Calu3 (cell line): ENCODE measurements around the gene DTNB. TPM values are rescaled to one million over a fixed set of nuclear protein-coding genes. Genes with fewer than 3 reads are reported as not detected.

ENCODE experiments used
- BruUV-seq: library from RNA; stranded (reverse); fragments of 400-500 nt; replicated peaks from 2 replicates; lab custom pipeline; 2021; lab: Mats Ljungman, UMichigan
- CTCF ChIA-PET: fragments of 300-600 bp; sonication (Branson Sonifier 250); formaldehyde crosslinking; loops from one replicate; lab custom pipeline; 2022; ENCODE audit warnings: antibody characterized with exemption; lab: Charles Lee
- DNase-seq: peaks from one replicate; pipeline ENCODE4 v3.0.0; 2022
- H3K27ac Mint-ChIP-seq: one replicate; pipeline ENCODE4 v1.8.0; 2022; ENCODE audit warnings: mixed read lengths; ENCODE audit not compliant: unreplicated experiment
- H3K27me3 Mint-ChIP-seq: one replicate; pipeline ENCODE4 v1.8.0; 2022; ENCODE audit warnings: mixed read lengths; ENCODE audit not compliant: unreplicated experiment
- H3K36me3 Mint-ChIP-seq: one replicate; pipeline ENCODE4 v1.8.0; 2022; ENCODE audit warnings: mild to moderate bottlenecking, moderate library complexity, mixed read lengths; ENCODE audit not compliant: insufficient read depth, unreplicated experiment
- H3K4me1 Mint-ChIP-seq: one replicate; pipeline ENCODE4 v1.8.0; 2022; ENCODE audit warnings: mild to moderate bottlenecking, low read depth, mixed read lengths; ENCODE audit not compliant: unreplicated experiment
- H3K4me3 Mint-ChIP-seq: one replicate; pipeline ENCODE4 v1.8.0; 2022; ENCODE audit warnings: mild to moderate bottlenecking, low read depth, moderate library complexity, mixed read lengths; ENCODE audit not compliant: unreplicated experiment
- H3K9me3 Mint-ChIP-seq: one replicate; pipeline ENCODE4 v1.8.0; 2022; ENCODE audit warnings: low read depth, mixed read lengths; ENCODE audit not compliant: unreplicated experiment
- CTCF ChIP-seq: fragments of 200-600 bp; IDR thresholded peaks from one replicate; pipeline ENCODE4 v1.8.0; 2022; ENCODE audit warnings: antibody characterized with exemption; ENCODE audit not compliant: unreplicated experiment
- intact Hi-C: fragments of 100-400 bp; cut with micrococcal nuclease; formaldehyde crosslinking; loops from one replicate; pipeline ENCODE4 v1.10.0; 2022; ENCODE audit not compliant: unreplicated experiment
- total RNA-seq: library from RNA; stranded (reverse); gene quantifications from 2 replicates; pipeline ENCODE4 v1.2.3, GENCODE V29; 2022

DTNB gene
- total RNA-seq, 1 experiment from 2014 or later = 27.3 TPM

GRCh38 chr2:25505622-25506021 is 167.8 kb downstream of the DTNB start:
- no peak for DNase-seq
- no peak overlapping the region for H3K27ac Mint-ChIP-seq
- no peak for TF ChIP-seq CTCF
- H3K9me3 Mint-ChIP-seq = no peaks in the 10 kb centered on the region
- H3K36me3 Mint-ChIP-seq = no peaks in the 10 kb centered on the region
- no TSS peak for BruUV-seq
- no peaks in the 10 kb centered on the region for H3K27me3 Mint-ChIP-seq
- CTCF ChIA-PET = no interaction called here
- intact Hi-C loops = no loop called here
- H3K4me1 Mint-ChIP-seq = no peaks in the 10 kb centered on the region
- H3K4me3 Mint-ChIP-seq = no peak overlapping the region

- Mint-ChIP-seq H3K4me3 (no peak overlapping the region), H3K9me3 (no peaks in the 10 kb centered on the region), H3K36me3 (no peaks in the 10 kb centered on the region), H3K4me1 (no peaks in the 10 kb centered on the region), H3K27ac (no peak overlapping the region), H3K27me3 (no peaks in the 10 kb centered on the region)
- intact Hi-C loops = no loop called here
- DNase-seq = no peak
- TF ChIP-seq CTCF = no peak
- no TSS peak for BruUV-seq
- CTCF ChIA-PET = no interaction called here
These were observed 168.2 kb downstream of the DTNB start for GRCh38 chr2:25505182-25505581.

- H3K4me1 Mint-ChIP-seq = no peaks in the 10 kb centered on the region
- no peak for TF ChIP-seq CTCF
These were observed 169.1 kb downstream of the DTNB start for GRCh38 chr2:25504266-25504665.

GRCh38 chr2:25499157-25499556 is 174.2 kb downstream of the DTNB start:
- no peak overlapping the region for H3K4me3 Mint-ChIP-seq
- intact Hi-C loops = no loop called here
- H3K9me3 Mint-ChIP-seq = no peaks in the 10 kb centered on the region
- no peak for TF ChIP-seq CTCF
- no peaks in the 10 kb centered on the region for H3K27me3 Mint-ChIP-seq
- CTCF ChIA-PET = interaction anchor here (0.7 kb wide), 1 partner anchor 67 kb away, joined by 5 read pairs; no protein-coding TSS in a partner anchor
- H3K4me1 Mint-ChIP-seq = no peaks in the 10 kb centered on the region
- H3K27ac Mint-ChIP-seq = no peak overlapping the region
- no TSS peak for BruUV-seq
- no peaks in the 10 kb centered on the region for H3K36me3 Mint-ChIP-seq
- no peak for DNase-seq

More at GRCh38 chr2:25504266-25504665, 169.1 kb downstream of the DTNB start:
- H3K27ac Mint-ChIP-seq = no peak overlapping the region
- CTCF ChIA-PET = no interaction called here
- DNase-seq = no peak
- no peak overlapping the region for H3K4me3 Mint-ChIP-seq
- no peaks in the 10 kb centered on the region for H3K36me3 Mint-ChIP-seq
- intact Hi-C loops = no loop called here
- no peaks in the 10 kb centered on the region for H3K27me3 Mint-ChIP-seq
- H3K9me3 Mint-ChIP-seq = no peaks in the 10 kb centered on the region
- no TSS peak for BruUV-seq
